PC-9 (cell line): ENCODE measurements around the gene SNX13.

Experiments used
- CTCF ChIP-seq: fragments of 200-600 bp; sonication (generic); conservative IDR thresholded peaks from 2 replicates; pipeline ENCODE4 v1.6.1; 2017; ENCODE audit warnings: mixed run types, antibody characterized with exemption, mild to moderate bottlenecking, moderate library complexity
- EZH2 ChIP-seq: fragments of 200-600 bp; sonication (generic); IDR thresholded peaks from 2 replicates; pipeline ENCODE4 v1.8.0; 2017; ENCODE audit warnings: antibody characterized with exemption, low read depth

DNA sequence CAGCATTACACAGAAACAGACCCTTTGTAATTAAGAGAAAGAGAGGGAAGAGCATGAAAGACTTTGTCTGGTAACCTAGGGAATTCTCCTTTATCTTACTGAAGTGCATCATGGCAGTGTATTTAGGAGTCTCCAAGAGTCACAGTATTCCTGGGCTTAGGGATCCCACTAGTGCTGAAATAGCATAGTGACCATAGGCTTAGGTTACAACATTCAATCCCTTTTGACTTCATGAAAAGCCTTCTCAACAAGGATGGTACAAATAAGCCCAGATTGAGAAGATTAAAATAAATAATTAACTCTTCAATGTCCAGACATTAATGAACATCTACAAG, 76.5 kb downstream of the SNX13 start:
- TF ChIP-seq CTCF (no peak), EZH2 (no peak)
